HG02678 (cell line): Measurements from ENCODE around the gene ARPC4.
"Not testable (repeated sequence)": the region's sequence is repeated elsewhere in the genome, so short reads cannot be mapped to it uniquely, and the experiment has no call there.

Experiments
- ATAC-seq: cut with Tn5 transposase; IDR thresholded peaks from one replicate; pipeline ENCODE4 v1.9.1; 2021; ENCODE audit warnings: mild to moderate bottlenecking, moderate library complexity; ENCODE audit not compliant: unreplicated experiment

The ARPC4 gene

DNA sequence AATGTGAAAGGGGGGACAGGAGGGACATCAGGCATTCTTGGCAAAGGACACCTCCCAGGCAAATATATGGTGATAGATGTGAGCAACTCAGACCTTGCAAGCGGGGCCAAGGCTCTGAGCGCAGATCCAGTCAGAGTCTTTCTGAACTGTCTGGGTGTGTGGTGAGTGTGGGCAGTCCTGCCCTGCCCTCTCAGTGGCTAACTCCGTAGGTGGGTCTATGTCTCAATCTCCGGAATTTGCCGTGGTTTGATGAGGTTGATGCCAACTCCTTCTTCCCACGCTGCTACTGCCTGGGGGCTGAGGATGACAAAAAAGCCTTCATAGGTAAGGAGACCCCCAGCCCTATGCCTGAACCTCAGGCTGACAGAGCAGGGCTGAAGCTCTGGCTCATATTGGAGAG, 24.6 kb downstream of the ARPC4 start:
- no peak for ATAC-seq

GRCh38 chr3:9818666-9819335, 25.9 kb downstream of the ARPC4 start:
- no peak for ATAC-seq

- ATAC-seq, result no peak
Observed at GRCh38 chr3:9820543-9820942, 27.7 kb downstream of the ARPC4 start.

DNA sequence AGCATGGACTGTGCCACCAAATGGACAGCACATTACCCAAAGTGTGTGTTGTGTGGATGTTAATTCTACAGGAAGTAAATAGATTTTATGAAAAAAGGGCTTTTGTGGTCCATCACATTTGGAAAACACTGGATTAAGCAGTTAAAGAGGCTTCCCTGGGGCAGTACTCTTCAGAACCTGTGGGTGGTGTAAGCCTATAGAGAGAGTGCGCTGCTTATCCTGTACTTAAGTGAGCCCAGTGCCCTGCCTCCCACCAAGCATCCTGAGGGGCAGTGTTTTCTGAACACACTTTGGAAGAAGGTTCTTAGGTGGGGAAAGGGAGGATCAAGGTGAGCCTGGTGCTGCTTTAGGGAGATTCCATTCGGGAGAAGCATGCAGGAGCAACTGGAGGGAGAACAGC, 28.1 kb downstream of the ARPC4 start:
- no peak for ATAC-seq

DNA sequence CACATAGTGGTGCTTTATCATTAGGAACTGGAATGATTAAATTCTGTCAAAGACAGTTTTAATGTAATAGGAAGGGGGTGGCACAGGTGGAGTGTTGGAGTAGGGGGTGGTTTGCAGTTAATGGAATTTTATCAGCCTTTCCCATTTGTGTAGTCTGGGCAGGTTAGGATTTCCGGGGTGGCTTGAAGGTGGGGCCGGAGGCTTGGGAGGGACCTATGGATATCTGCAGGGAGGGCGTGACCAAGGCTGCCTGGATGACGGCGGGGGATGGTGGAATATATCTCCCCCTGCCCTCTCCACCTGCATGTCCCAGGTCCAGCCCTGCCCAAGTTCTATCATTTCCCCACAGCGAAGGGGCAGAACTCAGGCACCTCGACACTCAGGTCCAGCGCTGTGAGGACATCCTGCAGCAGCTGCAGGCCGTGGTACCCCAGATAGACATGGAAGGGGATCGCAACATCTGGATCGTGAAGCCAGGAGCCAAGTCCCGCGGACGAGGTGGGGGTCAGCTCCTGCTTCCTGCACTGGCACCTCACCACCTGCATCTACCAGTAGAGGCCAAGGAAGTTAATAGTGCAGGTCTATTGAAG, 32.7 kb downstream of the ARPC4 start:
- ATAC-seq, result no peak

DNA sequence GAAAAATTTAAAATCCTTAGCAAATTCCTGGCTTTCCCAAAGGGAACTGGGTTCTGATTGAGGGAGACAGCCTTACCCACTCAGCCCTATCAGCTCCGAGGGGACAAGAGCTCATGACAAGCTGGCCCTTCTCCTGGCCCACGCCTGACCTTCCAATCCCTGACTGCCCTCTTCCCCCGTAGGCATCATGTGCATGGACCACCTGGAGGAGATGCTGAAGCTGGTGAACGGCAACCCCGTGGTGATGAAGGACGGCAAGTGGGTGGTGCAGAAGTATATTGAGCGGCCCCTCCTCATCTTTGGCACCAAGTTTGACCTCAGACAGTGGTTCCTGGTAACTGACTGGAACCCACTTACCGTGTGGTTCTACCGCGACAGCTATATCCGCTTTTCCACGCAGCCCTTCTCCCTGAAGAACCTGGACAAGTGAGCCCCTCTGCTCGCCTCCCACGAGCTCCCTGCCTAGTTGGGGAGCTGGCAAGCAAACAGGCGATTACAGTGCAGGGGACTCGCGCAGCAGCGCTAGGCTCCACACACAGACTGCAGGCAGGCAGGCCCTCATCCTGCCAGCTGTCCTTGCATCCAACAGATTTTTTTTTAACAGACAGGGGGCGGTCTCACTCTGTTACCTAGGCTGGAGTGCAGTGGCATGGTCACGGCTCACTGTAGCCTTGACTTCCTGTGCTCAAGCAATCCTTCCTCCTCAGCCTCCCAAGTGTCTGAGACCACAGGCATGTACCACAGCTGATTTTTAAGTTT, 34.1 kb downstream of the ARPC4 start:
- ATAC-seq, result no peak

DNA sequence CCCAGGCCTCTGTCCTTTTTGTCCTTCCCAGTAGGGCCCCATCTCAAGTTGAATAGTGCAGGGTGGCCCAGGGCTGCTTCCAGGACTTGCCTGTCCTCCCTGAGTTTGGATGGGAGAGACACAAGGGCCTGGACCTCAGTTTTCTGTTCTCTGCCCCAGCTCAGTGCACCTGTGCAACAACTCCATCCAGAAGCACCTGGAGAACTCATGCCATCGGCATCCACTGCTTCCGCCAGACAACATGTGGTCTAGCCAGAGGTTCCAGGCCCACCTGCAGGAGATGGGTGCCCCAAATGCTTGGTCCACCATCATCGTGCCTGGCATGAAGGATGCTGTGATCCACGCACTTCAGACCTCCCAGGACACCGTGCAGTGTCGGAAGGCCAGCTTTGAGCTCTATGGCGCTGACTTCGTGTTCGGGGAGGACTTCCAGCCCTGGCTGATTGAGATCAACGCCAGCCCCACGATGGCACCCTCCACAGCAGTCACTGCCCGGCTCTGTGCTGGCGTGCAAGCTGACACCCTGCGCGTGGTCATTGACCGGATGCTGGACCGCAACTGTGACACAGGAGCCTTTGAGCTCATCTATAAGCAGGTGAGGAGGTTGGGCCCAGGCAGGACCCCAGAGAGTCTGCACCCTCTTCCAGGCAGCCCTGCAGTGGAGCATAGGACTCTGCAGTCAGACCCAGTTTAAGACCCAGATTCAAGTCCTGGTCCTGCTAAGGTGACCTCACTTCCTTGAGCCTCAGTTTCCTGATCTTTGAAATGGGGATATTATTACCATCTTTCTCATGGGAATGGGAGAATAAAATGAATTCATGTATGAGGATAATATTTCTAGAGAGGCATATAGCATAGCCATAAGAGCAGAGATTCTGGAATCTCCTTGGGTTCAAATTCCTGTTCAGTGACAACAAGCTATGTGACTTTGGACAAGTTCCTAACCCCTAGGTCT, 36.2 kb downstream of the ARPC4 start:
- no peak for ATAC-seq

DNA sequence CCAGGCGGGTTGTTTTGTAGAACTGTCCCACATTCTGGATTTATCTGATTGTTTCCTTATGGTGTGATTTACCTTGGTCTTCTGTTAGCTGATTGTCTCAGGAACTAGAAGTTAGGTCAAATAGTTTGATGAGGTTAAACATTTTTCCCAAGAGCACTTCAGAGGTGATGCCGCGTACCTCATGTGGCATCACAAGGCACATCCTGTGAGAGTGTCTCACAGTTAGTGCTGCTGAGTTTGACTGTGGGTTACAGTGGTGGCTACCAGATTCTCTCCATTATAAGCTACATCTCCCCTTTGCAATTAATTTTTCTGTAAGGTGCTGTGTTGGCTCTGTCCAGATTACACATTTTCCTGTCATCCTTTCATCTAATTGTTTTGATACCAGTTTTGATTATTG, 38.4 kb downstream of the ARPC4 start:
- no peak for ATAC-seq

DNA sequence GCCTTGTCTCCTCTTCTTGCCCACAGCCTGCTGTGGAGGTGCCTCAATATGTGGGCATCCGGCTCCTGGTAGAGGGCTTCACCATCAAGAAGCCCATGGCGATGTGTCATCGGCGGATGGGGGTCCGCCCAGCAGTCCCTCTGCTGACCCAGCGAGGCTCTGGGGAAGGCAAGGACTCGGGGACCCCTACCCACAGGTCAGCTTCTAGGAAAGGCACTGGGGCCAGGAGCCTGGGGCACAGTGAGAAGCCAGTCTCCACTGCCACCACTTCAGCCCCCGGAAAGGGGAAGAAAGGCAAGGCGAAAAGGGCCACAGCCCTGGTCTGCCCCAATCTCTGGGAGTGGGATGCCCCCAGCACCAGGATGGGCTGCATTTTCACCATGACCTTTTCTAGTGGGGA, 40.2 kb downstream of the ARPC4 start:
- ATAC-seq, result no peak

DNA sequence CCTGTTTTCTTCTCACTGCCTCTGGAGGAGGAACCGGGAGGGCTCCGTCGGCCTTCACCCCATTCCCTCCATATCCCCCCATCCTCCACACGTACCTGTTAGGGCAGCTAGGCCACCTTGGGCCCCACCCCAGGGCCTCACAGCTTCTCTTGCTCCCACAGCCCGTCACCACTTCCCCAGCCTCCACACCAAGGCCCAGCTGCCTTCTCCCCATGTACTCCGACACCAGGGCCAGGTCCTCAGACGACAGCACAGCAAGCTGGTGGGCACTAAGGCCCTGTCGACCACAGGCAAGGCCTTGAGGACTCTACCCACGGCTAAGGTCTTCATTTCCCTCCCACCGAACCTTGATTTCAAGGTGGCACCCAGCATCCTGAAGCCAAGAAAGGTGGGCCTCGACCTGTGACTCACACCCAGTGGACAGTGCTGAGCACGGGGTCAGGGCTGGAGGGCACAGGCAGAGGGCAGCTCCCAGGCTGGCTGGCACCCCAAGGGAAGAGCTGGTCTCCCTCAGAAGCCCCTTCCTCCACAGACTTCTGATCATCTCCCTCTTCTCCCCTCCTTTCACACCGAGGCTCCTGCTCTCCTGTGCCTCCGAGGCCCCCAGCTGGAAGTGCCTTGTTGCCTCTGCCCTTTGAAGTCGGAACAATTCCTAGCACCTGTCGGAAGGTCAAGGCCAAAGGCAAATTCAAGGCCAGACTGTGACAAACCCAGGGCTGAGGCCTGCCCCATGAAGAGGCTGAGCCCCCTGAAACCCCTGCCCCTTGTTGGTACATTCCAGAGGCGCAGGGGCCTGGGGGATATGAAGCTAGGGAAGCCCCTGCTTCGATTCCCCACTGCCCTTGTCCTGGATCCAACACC, 41.9 kb downstream of the ARPC4 start:
- ATAC-seq, result no peak

DNA sequence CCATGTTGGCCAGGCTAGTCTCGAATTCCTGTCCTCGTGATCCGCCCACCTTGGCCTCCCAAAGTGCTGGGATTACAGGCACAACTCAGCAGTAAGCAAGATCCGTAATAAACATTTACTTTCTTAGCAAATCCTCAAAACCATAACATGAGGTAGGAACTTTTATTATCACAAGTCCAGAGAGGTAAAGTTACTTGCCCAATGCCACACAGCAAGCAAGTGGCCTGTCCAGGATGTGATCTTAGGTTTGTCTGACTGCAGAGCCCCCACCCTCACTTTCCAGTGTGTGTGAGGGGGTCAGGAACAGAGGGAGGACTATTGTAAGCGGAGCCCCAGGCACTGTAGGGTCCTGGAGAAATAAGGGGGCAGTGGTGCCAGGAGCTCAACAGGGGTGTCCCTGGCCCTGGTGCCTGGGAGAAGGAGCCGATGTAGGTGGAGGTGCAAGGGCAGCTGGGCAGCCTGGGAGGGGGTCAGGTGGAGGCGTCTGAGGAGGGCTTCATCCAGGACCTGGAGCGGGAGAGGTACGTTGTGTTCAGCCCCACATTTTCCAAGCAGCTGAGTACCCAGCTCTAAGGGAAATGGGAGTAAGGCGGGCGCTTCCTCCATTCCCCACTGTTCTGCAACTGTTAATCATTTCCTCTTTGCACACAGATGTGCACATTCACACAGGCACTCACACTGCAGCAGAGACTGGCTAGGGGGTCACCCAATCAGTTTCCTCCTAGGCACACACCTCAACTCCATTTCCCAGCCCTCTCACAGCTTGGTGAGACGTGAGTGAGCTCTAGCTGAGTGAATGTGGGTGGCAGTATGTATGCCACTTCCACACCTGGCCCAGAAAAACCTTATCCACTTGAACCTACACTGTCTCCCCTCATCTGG, 45.1 kb downstream of the ARPC4 start:
- ATAC-seq, result no peak

- ATAC-seq, result no peak
Observed at GRCh38 chr3:9838856-9839255, 46.0 kb downstream of the ARPC4 start.

- ATAC-seq, result no peak
Observed at GRCh38 chr3:9841015-9841414, 48.1 kb downstream of the ARPC4 start.

DNA sequence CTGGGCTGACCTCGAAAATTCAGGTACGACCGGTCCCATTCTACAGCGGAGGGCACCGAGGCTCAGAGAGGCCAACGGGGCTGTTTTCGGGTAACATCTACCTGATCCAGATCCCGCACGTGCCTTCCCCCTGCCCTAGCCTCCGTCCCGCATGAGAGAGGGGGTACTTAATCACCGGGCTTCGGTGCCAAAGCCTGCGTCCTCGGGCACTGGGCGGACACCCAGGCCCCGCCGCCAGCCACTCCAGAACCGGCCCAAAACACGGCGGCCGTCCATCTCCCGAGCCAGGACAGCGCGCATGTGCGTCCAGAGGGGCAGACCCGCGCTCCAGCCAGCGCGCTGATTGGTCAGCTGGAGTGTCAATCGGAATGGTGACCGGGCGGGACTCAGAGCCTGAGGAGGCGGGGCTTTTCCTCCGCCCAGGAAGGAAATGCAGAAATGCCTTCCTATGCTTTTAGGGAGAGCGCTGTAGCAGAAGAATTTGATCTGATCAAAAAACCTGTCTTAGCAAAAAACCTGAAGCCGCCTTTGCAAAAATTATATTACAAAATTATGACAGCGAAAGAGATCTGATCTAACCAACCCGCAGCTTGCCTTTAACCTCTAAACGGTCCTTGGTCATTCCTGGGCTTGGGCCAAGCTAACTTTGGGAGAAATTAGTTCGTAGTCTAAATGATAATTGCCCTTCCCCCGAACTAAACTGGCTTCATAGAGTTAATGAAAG, 51.0 kb downstream of the ARPC4 start, which contains the start of gene RPUSD3:
Gene RPUSD3, minus strand, starts transcription at position 294 of the 724 bp plus-strand sequence. Its CDS starts 18 bp downstream, at position 276.
- ATAC-seq, result peak; percentile 99

DNA sequence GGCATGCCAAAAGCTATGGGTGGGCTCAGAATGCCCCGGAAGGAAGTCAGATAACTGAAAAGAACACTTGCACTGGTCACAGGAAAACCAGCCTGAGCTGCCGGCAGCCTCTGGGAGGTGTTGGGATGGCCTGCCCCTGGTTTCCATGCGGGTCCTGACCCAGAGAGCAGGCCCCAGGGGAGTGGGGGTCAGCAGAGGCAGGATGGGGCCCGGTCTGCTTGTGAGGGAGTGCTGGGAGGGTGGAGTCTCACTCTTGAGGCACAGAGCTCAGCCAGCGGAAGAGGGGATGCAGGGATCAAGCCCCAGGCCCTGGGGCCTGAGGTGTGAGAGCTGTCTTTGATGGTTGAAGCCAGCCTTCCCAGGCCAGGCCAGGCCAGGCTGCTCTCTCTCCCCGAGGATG, 53.3 kb downstream of the ARPC4 start:
- no peak for ATAC-seq

GRCh38 chr3:9846931-9847488, 54.1 kb downstream of the ARPC4 start:
- no peak for ATAC-seq

GRCh38 chr3:9847870-9848269, 55.0 kb downstream of the ARPC4 start:
- not testable (repeated sequence) for ATAC-seq

DNA sequence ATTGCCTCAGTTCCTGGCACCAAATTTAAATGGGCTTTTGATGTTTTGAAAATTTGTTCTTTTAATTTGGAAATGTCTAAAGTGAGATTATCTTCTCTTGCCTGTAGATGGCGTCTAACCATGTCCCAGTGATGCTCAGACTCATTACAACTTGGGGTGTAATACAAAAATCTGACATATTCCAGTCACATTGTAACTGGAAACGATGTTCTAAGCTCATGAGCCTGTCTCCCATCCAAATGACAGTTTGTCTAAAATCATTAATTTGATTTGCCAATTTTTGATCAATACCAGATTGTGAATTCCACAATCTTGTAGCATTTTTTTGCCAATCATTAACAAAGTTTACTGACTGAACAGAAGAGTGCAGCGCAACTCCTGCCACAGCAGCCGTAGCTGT, 56.0 kb downstream of the ARPC4 start:
- not testable (repeated sequence) for ATAC-seq
